SU-DHL-6 (cell line): Measurements from ENCODE around the gene RAPSN.

Source experiments
- H2AFZ ChIP-seq: fragments of 200-600 bp; sonication (generic); 2 replicates; pipeline ENCODE4 v1.6.1; 2014; ENCODE audit warnings: low read depth, mild to moderate bottlenecking, moderate library complexity, mixed read lengths, antibody characterized with exemption, low read length; ENCODE audit not compliant: severe bottlenecking
- H3F3A ChIP-seq: fragments of 200-600 bp; shearing (Covaris generic); 2 replicates; pipeline ENCODE4 v1.6.0; 2016; ENCODE audit warnings: antibody characterized with exemption, mild to moderate bottlenecking; ENCODE audit not compliant: insufficient read depth
- H3K27ac ChIP-seq: fragments of 200-600 bp; sonication (generic); 2 replicates; pipeline ENCODE4 v1.5.1; 2016; ENCODE audit warnings: low read depth, mild to moderate bottlenecking, low read length, moderate library complexity, mixed read lengths
- H3K27me3 ChIP-seq: fragments of 200-600 bp; sonication (generic), shearing (Covaris generic); 2 replicates; pipeline ENCODE4 v1.6.0; 2014; ENCODE audit warnings: mild to moderate bottlenecking, low read length
- H3K36me3 ChIP-seq: fragments of 200-600 bp; sonication (generic); 2 replicates; pipeline ENCODE4 v1.6.1; 2014; ENCODE audit warnings: mild to moderate bottlenecking, low read length, mixed read lengths
- H3K4me2 ChIP-seq: fragments of 300-600, 200-600 bp; shearing (Covaris generic), sonication (generic); 2 replicates; pipeline ENCODE4 v1.6.0; 2014; ENCODE audit warnings: low read length, low read depth, mild to moderate bottlenecking; ENCODE audit not compliant: poor library complexity, severe bottlenecking
- H3K4me3 ChIP-seq: fragments of 200-600 bp; sonication (generic); 2 replicates; pipeline ENCODE4 v1.5.1; 2014; ENCODE audit warnings: antibody characterized with exemption, low read length, mild to moderate bottlenecking, mixed read lengths; ENCODE audit not compliant: insufficient read depth, poor library complexity, severe bottlenecking
- H3K79me2 ChIP-seq: fragments of 200-600 bp; sonication (generic); 2 replicates; pipeline ENCODE4 v1.6.1; 2014; ENCODE audit warnings: mild to moderate bottlenecking, low read length, moderate library complexity; ENCODE audit not compliant: insufficient read depth
- H3K9ac ChIP-seq: fragments of 200-600 bp; sonication (generic); 2 replicates; pipeline ENCODE4 v1.7.0; 2014; ENCODE audit warnings: mild to moderate bottlenecking, low read length
- H3K9me2 ChIP-seq: fragments of 200-600 bp; sonication (generic); replicated peaks from 2 replicates; pipeline ENCODE4 v1.6.1; 2014; ENCODE audit warnings: low read length; ENCODE audit not compliant: insufficient read depth
- H3K9me3 ChIP-seq: fragments of 200-600 bp; sonication (generic); 2 replicates; pipeline ENCODE4 v1.6.1; 2014; ENCODE audit warnings: low read length, mixed read lengths; ENCODE audit not compliant: insufficient read depth
- H4K20me1 ChIP-seq: fragments of 200-600 bp; sonication (generic); 2 replicates; pipeline ENCODE4 v1.6.1; 2014; ENCODE audit warnings: low read depth, mild to moderate bottlenecking, antibody characterized with exemption, low read length, moderate library complexity, mixed read lengths
- CTCF ChIP-seq: fragments of 200-600 bp; sonication (generic); IDR thresholded peaks from one replicate; pipeline ENCODE4 v1.5.1; 2017; ENCODE audit warnings: antibody characterized with exemption, mild to moderate bottlenecking, low read length, moderate library complexity; ENCODE audit not compliant: insufficient read depth, poor library complexity, severe bottlenecking
- EZH2phosphoT487 ChIP-seq: fragments of 200-600 bp; sonication (generic), shearing (Covaris generic); conservative IDR thresholded peaks from 2 replicates; pipeline ENCODE4 v1.6.1; 2018; ENCODE audit warnings: mild to moderate bottlenecking, antibody characterized with exemption, low read length, moderate library complexity, mixed read lengths

RAPSN gene

GRCh38 chr11:47488674-47489394, 39.9 kb upstream of the RAPSN start:
- Histone ChIP-seq H4K20me1 (peaks cover 5% of the 10 kb centered on the region; the same call in 1 of the 2 replicates), H3F3A (peaks cover 11% of the 10 kb centered on the region; the same call in 1 of the 2 replicates), H3K9me2 (no peaks in the 10 kb centered on the region), H3K9ac (no peak overlapping the region), H3K36me3 (peaks cover 35% of the 10 kb centered on the region), H3K4me2 (no peak overlapping the region), H3K27me3 (no peaks in the 10 kb centered on the region), H3K27ac (no peak overlapping the region), H3K4me3 (no peak overlapping the region), H3K9me3 (no peaks in the 10 kb centered on the region), H2AFZ (no peak overlapping the region), H3K79me2 (peaks cover 21% of the 10 kb centered on the region)
- TF ChIP-seq CTCF: no peak
- TF ChIP-seq EZH2phosphoT487: no peak

GRCh38 chr11:47488111-47488510, 39.2 kb upstream of the RAPSN start:
- Histone ChIP-seq H3K4me3 (no peak overlapping the region), H3K27me3 (no peaks in the 10 kb centered on the region), H3K9me2 (no peaks in the 10 kb centered on the region), H2AFZ (no peak overlapping the region), H3K27ac (no peak overlapping the region), H4K20me1 (peaks cover 5% of the 10 kb centered on the region; the same call in 1 of the 2 replicates), H3K79me2 (peaks cover 15% of the 10 kb centered on the region), H3K9ac (no peak overlapping the region), H3K36me3 (peaks cover 39% of the 10 kb centered on the region), H3K4me2 (no peak overlapping the region), H3K9me3 (no peaks in the 10 kb centered on the region), H3F3A (peaks cover 11% of the 10 kb centered on the region; the same call in 1 of the 2 replicates)
- TF ChIP-seq EZH2phosphoT487 (no peak), CTCF (no peak)

GRCh38 chr11:47487421-47487820, 38.5 kb upstream of the RAPSN start:
- no peaks in the 10 kb centered on the region for H3K9me2 ChIP-seq
- H3K36me3 ChIP-seq: peaks cover 45% of the 10 kb centered on the region
- peaks cover 9% of the 10 kb centered on the region for H3K79me2 ChIP-seq

More at GRCh38 chr11:47487421-47487820, 38.5 kb upstream of the RAPSN start:
- Histone ChIP-seq H3F3A (peaks cover 11% of the 10 kb centered on the region; the same call in 1 of the 2 replicates), H3K4me3 (no peak overlapping the region), H3K27ac (no peak overlapping the region), H3K4me2 (no peak overlapping the region), H3K9me3 (no peaks in the 10 kb centered on the region), H3K9ac (no peak overlapping the region), H3K27me3 (no peaks in the 10 kb centered on the region), H2AFZ (no peak overlapping the region), H4K20me1 (peaks cover 5% of the 10 kb centered on the region; the same call in 1 of the 2 replicates)
- TF ChIP-seq EZH2phosphoT487 (no peak), CTCF (no peak)
